WI38 (cell line): ENCODE results near the gene ADK.

ENCODE experiments used
- H3K4me3 ChIP-seq: 2 replicates; pipeline ENCODE4 v1.5.1; 2011; ENCODE audit warnings: low read depth, mild to moderate bottlenecking, control low read depth, low read length
- TF ChIP-seq, protein P1 (sequence below): IDR thresholded peaks from 2 replicates; pipeline ENCODE4 v1.5.1; 2012; ENCODE audit warnings: low read depth, mild to moderate bottlenecking, control low read depth, low read length

The ADK gene

DNA sequence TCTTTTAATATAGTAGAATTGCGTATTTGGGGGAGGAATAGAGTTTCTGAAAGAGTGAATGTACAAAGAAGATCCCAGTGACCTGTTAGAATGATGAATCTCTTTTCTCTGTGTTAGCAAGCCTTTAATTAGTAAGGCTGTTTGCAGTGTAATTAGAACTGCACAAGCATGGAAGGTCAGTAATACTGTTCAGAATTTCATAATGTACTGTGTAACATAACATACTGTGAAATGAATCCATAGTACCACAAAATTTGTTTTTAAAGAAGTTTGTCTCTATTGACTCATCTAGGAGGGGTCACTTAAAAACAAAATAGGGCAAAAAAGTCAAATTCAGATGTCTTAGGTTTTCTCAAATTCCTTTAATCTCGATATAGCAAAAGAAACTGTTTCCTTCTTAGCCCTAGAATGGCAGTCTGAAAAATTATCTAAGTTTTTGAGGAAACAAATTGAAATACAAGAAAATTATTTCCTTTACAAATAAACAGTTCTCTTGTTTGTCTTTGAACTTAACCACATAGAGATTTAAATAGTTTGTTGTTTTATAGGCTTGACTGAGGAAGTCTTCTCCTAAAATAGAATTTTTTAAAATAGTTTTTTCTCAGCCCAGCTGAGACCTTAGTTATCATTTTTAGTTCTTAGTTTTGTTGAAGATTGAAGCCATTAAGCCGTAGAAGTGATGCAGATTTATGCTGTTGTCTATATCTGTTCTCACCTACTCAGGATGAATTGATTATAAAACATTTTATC lies 12.5 kb downstream of the ADK start:
- TF ChIP-seq, protein P1, sequence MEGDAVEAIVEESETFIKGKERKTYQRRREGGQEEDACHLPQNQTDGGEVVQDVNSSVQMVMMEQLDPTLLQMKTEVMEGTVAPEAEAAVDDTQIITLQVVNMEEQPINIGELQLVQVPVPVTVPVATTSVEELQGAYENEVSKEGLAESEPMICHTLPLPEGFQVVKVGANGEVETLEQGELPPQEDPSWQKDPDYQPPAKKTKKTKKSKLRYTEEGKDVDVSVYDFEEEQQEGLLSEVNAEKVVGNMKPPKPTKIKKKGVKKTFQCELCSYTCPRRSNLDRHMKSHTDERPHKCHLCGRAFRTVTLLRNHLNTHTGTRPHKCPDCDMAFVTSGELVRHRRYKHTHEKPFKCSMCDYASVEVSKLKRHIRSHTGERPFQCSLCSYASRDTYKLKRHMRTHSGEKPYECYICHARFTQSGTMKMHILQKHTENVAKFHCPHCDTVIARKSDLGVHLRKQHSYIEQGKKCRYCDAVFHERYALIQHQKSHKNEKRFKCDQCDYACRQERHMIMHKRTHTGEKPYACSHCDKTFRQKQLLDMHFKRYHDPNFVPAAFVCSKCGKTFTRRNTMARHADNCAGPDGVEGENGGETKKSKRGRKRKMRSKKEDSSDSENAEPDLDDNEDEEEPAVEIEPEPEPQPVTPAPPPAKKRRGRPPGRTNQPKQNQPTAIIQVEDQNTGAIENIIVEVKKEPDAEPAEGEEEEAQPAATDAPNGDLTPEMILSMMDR = no peak

DNA sequence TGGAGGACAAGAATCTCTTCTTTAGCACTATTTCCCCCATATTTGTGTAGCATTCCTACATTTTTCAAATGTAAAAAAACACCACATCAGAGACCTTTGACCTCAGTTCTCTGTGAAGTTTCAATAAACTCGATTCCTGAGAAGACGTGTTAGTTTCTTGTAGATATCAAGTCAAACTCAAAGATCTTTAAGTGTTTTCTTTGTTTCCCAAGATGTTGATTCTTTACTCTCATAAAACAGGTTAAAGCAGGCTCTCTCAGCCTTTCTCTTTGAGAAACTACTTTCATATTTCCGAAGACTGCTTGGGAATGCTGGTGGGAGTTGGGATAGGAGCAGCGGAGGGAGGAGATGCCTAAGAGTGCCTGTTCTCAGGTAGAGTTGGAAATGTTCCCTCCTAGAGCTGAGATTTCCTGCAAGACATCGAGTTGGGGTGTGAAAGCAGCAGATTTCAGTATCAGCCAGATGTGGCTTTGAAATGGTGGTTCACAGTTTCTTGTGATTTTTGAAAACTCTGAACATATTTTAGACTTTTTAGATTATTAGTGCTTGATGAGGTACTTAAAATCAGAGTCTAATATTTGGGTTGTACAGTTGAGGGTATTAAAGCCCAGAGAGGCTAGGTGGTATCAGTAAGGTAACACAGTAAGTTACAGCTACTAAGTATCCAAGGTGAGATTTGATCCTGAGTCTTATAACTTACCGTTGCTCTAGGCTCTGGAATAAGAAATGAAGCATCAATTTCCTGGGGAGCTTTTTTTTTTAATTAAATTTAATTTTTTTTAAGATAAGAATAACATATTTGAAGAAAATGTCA lies 13.9 kb downstream of the ADK start:
- H3K4me3 ChIP-seq = no peak overlapping the region
- TF ChIP-seq, protein P1 = no peak

More for the DNA sequence above, 12.5 kb downstream of the ADK start:
- H3K4me3 ChIP-seq = no peak overlapping the region

GRCh38 chr10:74165530-74165901 lies 14.5 kb downstream of the ADK start:
- TF ChIP-seq, protein P1 = no peak
- no peak overlapping the region for H3K4me3 ChIP-seq

- H3K4me3 ChIP-seq = no peak overlapping the region
- TF ChIP-seq, protein P1 = no peak
Observed at GRCh38 chr10:74167443-74167842, 16.4 kb downstream of the ADK start.

DNA sequence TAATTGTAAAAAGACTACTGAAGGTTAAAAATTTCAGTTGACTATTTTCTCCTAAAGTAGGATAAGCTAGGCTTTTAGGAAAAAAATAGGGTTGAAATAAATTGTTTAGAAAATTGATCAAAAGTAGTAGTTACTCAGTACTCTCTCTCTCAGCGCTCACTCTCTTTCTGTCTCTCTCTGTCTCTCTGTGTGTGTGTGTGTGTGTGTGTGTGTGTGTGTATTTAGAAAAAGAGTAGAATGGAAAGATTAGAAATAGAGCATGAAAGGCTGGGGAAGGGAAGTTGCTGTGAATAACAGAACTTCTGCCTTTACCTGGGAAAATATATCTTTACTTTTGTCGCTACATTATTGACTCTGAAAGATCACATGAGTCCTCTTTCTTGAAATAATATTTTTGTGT lies 20.6 kb downstream of the ADK start:
- no peak overlapping the region for H3K4me3 ChIP-seq
- TF ChIP-seq, protein P1 = no peak

DNA sequence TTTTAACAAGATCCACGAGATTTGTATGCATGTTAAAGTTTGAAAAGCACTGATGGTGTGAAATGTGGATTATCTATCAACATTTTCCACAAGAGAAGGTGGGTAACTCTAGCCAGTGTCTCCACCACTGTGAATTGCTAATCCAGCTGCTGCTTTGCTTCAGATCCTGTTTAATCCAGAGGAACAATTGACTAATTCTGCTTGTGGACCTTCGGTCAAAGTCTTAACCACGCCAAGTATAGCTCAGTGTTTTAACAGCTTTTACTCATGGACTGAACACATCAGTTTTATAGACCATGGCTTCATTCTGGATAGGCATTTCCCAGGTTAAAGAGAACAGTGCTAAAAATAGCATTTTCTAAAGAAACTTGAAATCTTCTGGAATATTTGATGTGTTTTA lies 23.5 kb downstream of the ADK start:
- no peak overlapping the region for H3K4me3 ChIP-seq
- TF ChIP-seq, protein P1 = no peak
